Measurements from ENCODE around the gene TSTD2.

Gene TSTD2

DNA sequence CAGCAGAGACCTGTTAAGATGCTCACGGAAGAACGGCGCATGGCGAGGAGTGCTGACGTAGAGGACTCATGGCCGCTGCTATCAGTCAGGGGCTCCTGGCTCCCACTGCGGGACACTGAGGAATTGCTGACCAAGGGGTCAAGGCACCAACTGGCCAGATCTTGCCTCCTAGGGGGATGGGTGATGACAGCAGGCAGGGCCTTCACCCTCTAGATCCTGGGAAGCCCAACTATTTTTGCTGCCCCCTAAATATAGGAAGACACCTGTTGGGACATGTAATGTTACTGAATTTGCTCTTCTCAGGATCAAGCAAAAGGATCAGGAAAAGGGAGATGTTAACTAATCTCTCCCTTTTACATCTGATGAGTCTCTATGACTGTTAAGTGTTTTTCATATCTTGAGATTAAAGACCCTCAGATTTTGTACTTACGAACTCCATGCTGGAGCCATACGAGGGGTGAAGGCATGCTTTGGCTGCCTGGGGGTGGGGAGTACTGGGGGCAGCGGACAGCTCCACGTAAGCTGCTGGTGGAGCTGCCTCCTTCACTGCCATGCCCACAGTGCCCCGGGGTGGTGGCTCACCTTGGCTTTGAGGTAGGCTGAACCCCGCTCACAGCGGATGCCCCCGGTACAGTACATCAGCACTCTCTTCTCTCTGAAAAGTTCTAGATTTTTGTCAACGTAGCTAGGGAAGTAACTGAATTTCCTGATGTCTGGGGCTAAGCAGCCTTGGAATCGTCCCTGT is 28.1 kb downstream of the TSTD2 start:
- DNase-seq = no peak
- Histone ChIP-seq H3K9me3 (no peaks in the 10 kb centered on the region), H3K27me3 (no peaks in the 10 kb centered on the region), H3K36me3 (peaks cover 40 to 82% (median 62%) of the 10 kb centered on the region in 3 donors), H3K4me3 (no peak overlapping the region), H3K27ac (no peak overlapping the region), H3K4me1 (peaks cover 0 to 4% (median 0%) of the 10 kb centered on the region in 4 donors)
- TF ChIP-seq, protein P1, sequence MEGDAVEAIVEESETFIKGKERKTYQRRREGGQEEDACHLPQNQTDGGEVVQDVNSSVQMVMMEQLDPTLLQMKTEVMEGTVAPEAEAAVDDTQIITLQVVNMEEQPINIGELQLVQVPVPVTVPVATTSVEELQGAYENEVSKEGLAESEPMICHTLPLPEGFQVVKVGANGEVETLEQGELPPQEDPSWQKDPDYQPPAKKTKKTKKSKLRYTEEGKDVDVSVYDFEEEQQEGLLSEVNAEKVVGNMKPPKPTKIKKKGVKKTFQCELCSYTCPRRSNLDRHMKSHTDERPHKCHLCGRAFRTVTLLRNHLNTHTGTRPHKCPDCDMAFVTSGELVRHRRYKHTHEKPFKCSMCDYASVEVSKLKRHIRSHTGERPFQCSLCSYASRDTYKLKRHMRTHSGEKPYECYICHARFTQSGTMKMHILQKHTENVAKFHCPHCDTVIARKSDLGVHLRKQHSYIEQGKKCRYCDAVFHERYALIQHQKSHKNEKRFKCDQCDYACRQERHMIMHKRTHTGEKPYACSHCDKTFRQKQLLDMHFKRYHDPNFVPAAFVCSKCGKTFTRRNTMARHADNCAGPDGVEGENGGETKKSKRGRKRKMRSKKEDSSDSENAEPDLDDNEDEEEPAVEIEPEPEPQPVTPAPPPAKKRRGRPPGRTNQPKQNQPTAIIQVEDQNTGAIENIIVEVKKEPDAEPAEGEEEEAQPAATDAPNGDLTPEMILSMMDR (IDR thresholded peaks at IDR 0.05) = no peak
- intact Hi-C loops (cut with DNase I; ENCODE audit: low total_unique reads) = no loop called here

GRCh38 chr9:97602430-97602829 is 30.7 kb downstream of the TSTD2 start:
- H3K27ac ChIP-seq = no peak overlapping the region
- no peaks in the 10 kb centered on the region for H3K27me3 ChIP-seq
- TF ChIP-seq, protein P1 (IDR thresholded peaks at IDR 0.05) = no peak
- H3K9me3 ChIP-seq = no peaks in the 10 kb centered on the region
- H3K4me1 ChIP-seq = peaks cover 0 to 19% (median 12%) of the 10 kb centered on the region in 4 donors
- H3K36me3 ChIP-seq = peaks cover 53 to 81% (median 73%) of the 10 kb centered on the region in 3 donors
- no peak overlapping the region for H3K4me3 ChIP-seq
- DNase-seq = no peak
- intact Hi-C loops (cut with DNase I; ENCODE audit: low total_unique reads) = no loop called here

DNA sequence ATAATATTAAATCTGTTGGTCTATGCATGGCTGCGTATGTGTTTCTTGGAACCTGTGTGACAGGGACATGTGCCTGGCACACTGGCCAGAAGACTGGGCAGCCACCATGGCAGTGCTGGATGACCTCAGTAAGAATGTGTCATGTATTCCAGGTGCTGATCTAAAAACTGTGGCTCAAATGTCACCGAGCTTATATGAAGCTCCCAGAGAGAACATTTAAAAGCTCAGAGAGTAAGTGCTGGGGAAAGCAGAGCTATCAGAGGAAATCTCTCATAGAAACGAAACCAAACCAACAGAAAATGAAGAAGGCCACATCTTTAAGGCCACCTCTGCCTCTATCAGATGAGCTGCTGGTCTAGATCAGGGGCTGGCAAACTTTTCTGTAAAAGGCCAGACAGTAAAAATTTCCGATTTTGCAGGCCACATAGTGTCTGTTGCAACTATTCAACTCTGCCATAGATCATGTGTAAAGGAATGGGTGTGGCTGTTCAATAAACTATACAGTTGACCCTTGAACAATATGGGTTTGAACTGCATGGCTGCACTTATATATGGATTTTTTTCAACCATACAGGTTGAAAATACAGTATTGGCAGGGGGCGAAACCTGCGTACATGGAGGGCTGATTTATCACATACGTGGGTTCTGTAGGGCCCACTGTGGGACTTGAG is 31.8 kb downstream of the TSTD2 start:
- no peaks in the 10 kb centered on the region for H3K9me3 ChIP-seq
- peak overlapping the region in 1 of 2 donors; percentile 1 for H3K27ac ChIP-seq
- DNase-seq = no peak
- peaks cover 0 to 30% (median 21%) of the 10 kb centered on the region in 4 donors for H3K4me1 ChIP-seq
- intact Hi-C loops (cut with DNase I; ENCODE audit: low total_unique reads) = no loop called here
- no peak overlapping the region for H3K4me3 ChIP-seq
- peaks cover 53 to 73% (median 72%) of the 10 kb centered on the region in 3 donors for H3K36me3 ChIP-seq
- TF ChIP-seq, protein P1 (IDR thresholded peaks at IDR 0.05) = no peak
- H3K27me3 ChIP-seq = no peaks in the 10 kb centered on the region

DNA sequence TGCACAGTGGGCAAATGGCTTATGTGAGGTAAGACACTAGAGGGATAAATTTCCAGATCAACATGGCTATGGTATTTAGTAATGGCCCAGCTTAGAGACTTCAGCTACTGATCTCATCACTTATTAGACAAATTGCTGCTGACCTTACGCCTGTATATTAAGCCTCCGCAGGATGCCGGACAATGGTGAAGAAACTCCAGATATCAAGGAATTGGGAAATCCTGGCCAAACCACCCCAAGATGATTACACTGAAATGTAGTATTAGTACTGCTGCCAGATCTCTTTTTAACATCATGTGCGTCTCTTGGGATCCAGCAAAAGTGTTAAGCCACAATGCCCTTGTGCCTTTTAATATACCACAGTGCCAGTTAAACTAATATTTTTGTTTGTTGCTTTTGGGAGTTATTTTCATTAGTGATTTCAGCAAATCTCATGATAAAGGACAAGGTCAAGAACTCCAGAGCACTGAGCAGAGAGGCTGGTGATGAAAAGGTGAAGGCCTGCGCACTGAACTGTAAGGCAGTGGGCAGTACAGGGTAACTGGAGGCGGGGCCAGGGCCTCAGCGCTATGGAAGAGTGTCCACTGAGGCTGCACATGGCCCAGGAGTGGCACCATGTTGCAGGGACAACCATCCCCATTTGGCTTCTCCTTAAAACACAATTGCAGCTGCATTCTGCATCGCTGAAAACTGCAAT is 32.5 kb downstream of the TSTD2 start:
- H3K27ac ChIP-seq = peak overlapping the region in 1 of 2 donors; percentile 1
- peaks cover 53 to 70% (median 67%) of the 10 kb centered on the region in 3 donors for H3K36me3 ChIP-seq
- no peak for DNase-seq

GRCh38 chr9:97599314-97599846 is 33.8 kb downstream of the TSTD2 start:
- intact Hi-C loops (cut with DNase I; ENCODE audit: low total_unique reads) = loop anchor here (5.0 kb wide), 3 partner anchors 97 to 187 kb away; partner anchors contain the start of genes TDRD7 and TMOD1
- TF ChIP-seq, protein P1 (IDR thresholded peaks at IDR 0.05) = no peak
- Histone ChIP-seq H3K9me3 (no peaks in the 10 kb centered on the region), H3K4me1 (peaks cover 0 to 50% (median 31%) of the 10 kb centered on the region in 4 donors), H3K4me3 (no peak overlapping the region), H3K27me3 (no peaks in the 10 kb centered on the region), H3K36me3 (peaks cover 40 to 62% (median 58%) of the 10 kb centered on the region in 3 donors), H3K27ac (peak overlapping the region in 1 of 2 donors; percentile 29)
- DNase-seq = no peak

More for the DNA sequence above, 32.5 kb downstream of the TSTD2 start:
- TF ChIP-seq, protein P1 (IDR thresholded peaks at IDR 0.05) = no peak
- Histone ChIP-seq H3K4me1 (peaks cover 0 to 37% (median 27%) of the 10 kb centered on the region in 4 donors), H3K9me3 (no peaks in the 10 kb centered on the region), H3K4me3 (no peak overlapping the region), H3K27me3 (no peaks in the 10 kb centered on the region)
- intact Hi-C loops (cut with DNase I; ENCODE audit: low total_unique reads) = no loop called here

Data from tibial artery (tissue), 4 donors.